ENCODE data around the gene UBTF. TPM values are rescaled to one million over a fixed set of nuclear protein-coding genes. Genes with fewer than 3 reads are reported as not detected.

The UBTF gene
- total and polyA plus RNA-seq, 9 donors = 29.6 to 128 (median 81.5) TPM

- DNase-seq = no peak
- Histone ChIP-seq H3K4me1 (ENCODE audit: insufficient read depth) (no peaks in the 10 kb centered on the region), H3K9me3 (no peaks in the 10 kb centered on the region), H3K36me3 (no peaks in the 10 kb centered on the region), H3K27me3 (no peaks in the 10 kb centered on the region), H3K27ac (no peak overlapping the region), H3K4me3 (no peak overlapping the region)
- TF ChIP-seq EP300 (IDR thresholded peaks at IDR 0.05) (no peak), POLR2A (IDR thresholded peaks at IDR 0.05) (no peak), CTCF (IDR thresholded peaks at IDR 0.05) (no peak)
- 78 to 81% (median 80%) methylated on average over 17 of the region's 17 CpGs for WGBS, 3 donors
- intact Hi-C loops (cut with DNase I) = no loop called here
Observed at GRCh38 chr17:44258811-44259351, 39.4 kb upstream of the UBTF start.

- no peak for DNase-seq
- Histone ChIP-seq H3K27ac (no peak overlapping the region), H3K4me3 (no peak overlapping the region), H3K36me3 (no peaks in the 10 kb centered on the region), H3K9me3 (no peaks in the 10 kb centered on the region), H3K4me1 (ENCODE audit: insufficient read depth) (no peaks in the 10 kb centered on the region), H3K27me3 (no peaks in the 10 kb centered on the region)
- intact Hi-C loops (cut with DNase I) = no loop called here
- no peak for TF ChIP-seq EP300 (IDR thresholded peaks at IDR 0.05)
- no peak for TF ChIP-seq POLR2A (IDR thresholded peaks at IDR 0.05)
- TF ChIP-seq CTCF (IDR thresholded peaks at IDR 0.05) = no peak
- WGBS, 3 donors = 86 to 91% (median 87%) methylated on average over 23 of the region's 23 CpGs
Observed at GRCh38 chr17:44257815-44258760, 38.6 kb upstream of the UBTF start.

- intact Hi-C loops (cut with DNase I) = no loop called here
- H3K4me3 ChIP-seq = no peak overlapping the region
- no peak for TF ChIP-seq EP300 (IDR thresholded peaks at IDR 0.05)
- no peak for TF ChIP-seq POLR2A (IDR thresholded peaks at IDR 0.05)
- no peak for TF ChIP-seq CTCF (IDR thresholded peaks at IDR 0.05)
- H3K27me3 ChIP-seq = no peaks in the 10 kb centered on the region
- no peaks in the 10 kb centered on the region for H3K36me3 ChIP-seq
- H3K9me3 ChIP-seq = no peaks in the 10 kb centered on the region
- WGBS, 3 donors = 67 to 93% (median 88%) methylated on average over 4 of the region's 4 CpGs
- H3K27ac ChIP-seq = no peak overlapping the region
- no peak for DNase-seq
- H3K4me1 ChIP-seq (ENCODE audit: insufficient read depth) = no peaks in the 10 kb centered on the region
Observed at GRCh38 chr17:44256671-44257070, 37.2 kb upstream of the UBTF start.

GRCh38 chr17:44255915-44256314, 36.4 kb upstream of the UBTF start:
- no peak for TF ChIP-seq POLR2A (IDR thresholded peaks at IDR 0.05)
- no peak for TF ChIP-seq EP300 (IDR thresholded peaks at IDR 0.05)
- no peak for TF ChIP-seq CTCF (IDR thresholded peaks at IDR 0.05)
- Histone ChIP-seq H3K9me3 (no peaks in the 10 kb centered on the region), H3K4me1 (ENCODE audit: insufficient read depth) (no peaks in the 10 kb centered on the region), H3K36me3 (no peaks in the 10 kb centered on the region), H3K27ac (no peak overlapping the region), H3K27me3 (no peaks in the 10 kb centered on the region), H3K4me3 (no peak overlapping the region)
- DNase-seq = no peak
- WGBS, 3 donors = 85 to 88% (median 88%) methylated on average over 2 of the region's 2 CpGs
- intact Hi-C loops (cut with DNase I) = no loop called here

All from ovary (tissue), 9 donors.